ENCODE data around the gene DOCK11.

The DOCK11 gene

GRCh38 chrX:118734909-118735308, 239.3 kb downstream of the DOCK11 start:
- Histone ChIP-seq H3K36me3 (ENCODE audit: control insufficient read depth, insufficient read depth, low read length) (no peaks in the 10 kb centered on the region), H3K4me1 (ENCODE audit: control insufficient read depth, insufficient read depth, low read length, poor library complexity, severe bottlenecking) (no peaks in the 10 kb centered on the region), H3K27ac (ENCODE audit: low read depth, low read length, severe bottlenecking) (no peak overlapping the region), H3K4me3 (ENCODE audit: extremely low read depth, insufficient read depth, low read length, poor library complexity, severe bottlenecking) (no peak overlapping the region), H3K9me3 (ENCODE audit: control insufficient read depth, low read length) (no peaks in the 10 kb centered on the region)
- no CpG with 5 or more reads among the region's 2 CpGs for WGBS, 2 experiments (ENCODE audit: insufficient coverage in 2 of 2)

Measured in mesodermal cell (in vitro differentiated cells).